Liver (tissue), 9 donors: Measurements from ENCODE around the gene SH3RF3. TPM values are rescaled to one million over a fixed set of nuclear protein-coding genes. Genes with fewer than 3 reads are reported as not detected.

Experiments used
- DNase-seq: peaks from one replicate; pipeline ENCODE4 v3.0.0-alpha.2; 2017; ENCODE audit warnings: low spot score
- H3K27ac ChIP-seq, 2 donors: one replicate each; pipeline ENCODE4 v1.7.0; 2013; ENCODE audit warnings: inconsistent platforms in 2 of 2, low read length in 2 of 2, control low read depth in 1 of 2, low read depth in 1 of 2, mild to moderate bottlenecking in 1 of 2
- H3K27me3 ChIP-seq, 4 donors: one replicate each; pipeline versions ENCODE4 v1.6.1 to v1.7.0; 2013; ENCODE audit warnings: low read length in 3 of 4, inconsistent platforms in 1 of 4, mild to moderate bottlenecking in 1 of 4, moderate library complexity in 1 of 4; ENCODE audit not compliant: control insufficient read depth in 4 of 4, insufficient read depth in 4 of 4
- H3K36me3 ChIP-seq, 4 donors: one replicate each; pipeline versions ENCODE4 v1.6.1 to v1.7.0; 2013; ENCODE audit warnings: low read length in 3 of 4, mild to moderate bottlenecking in 3 of 4, low read depth in 1 of 4, moderate library complexity in 1 of 4; ENCODE audit not compliant: control insufficient read depth in 4 of 4, insufficient read depth in 3 of 4
- H3K4me1 ChIP-seq, 4 donors: one replicate each; pipeline versions ENCODE4 v1.6.1 to v1.7.0; 2013; ENCODE audit warnings: low read length in 3 of 4, mild to moderate bottlenecking in 3 of 4, moderate library complexity in 1 of 4; ENCODE audit not compliant: control insufficient read depth in 4 of 4, insufficient read depth in 4 of 4
- H3K4me3 ChIP-seq, 3 donors: one replicate each; pipeline versions ENCODE4 v1.6.1 to v1.7.0; 2013; ENCODE audit warnings: low read length in 3 of 3, control low read depth in 1 of 3, low read depth in 1 of 3, mild to moderate bottlenecking in 1 of 3
- H3K9ac ChIP-seq, 2 donors: one replicate each; pipeline ENCODE4 v1.7.0; 2013; ENCODE audit warnings: low read length in 2 of 2, mild to moderate bottlenecking in 2 of 2, moderate library complexity in 2 of 2, control low read depth in 1 of 2, low read depth in 1 of 2
- H3K9me3 ChIP-seq, 4 donors: one replicate each; pipeline versions ENCODE4 v1.6.1 to v1.7.0; 2013; ENCODE audit warnings: low read length in 3 of 4; ENCODE audit not compliant: control insufficient read depth in 4 of 4
- FOXA1 ChIP-seq: IDR thresholded peaks from 2 replicates; pipeline ENCODE4 v1.6.1; 2016; ENCODE audit warnings: antibody characterized with exemption
- FOXA2 ChIP-seq: IDR thresholded peaks from 2 replicates; pipeline ENCODE4 v1.6.1; 2016; ENCODE audit warnings: antibody characterized with exemption
- GABPA ChIP-seq, 2 donors: IDR thresholded peaks in 1 of 2; conservative IDR thresholded peaks in 1 of 2; 2 replicates each; pipeline ENCODE4 v1.6.1; 2016; ENCODE audit warnings: antibody characterized with exemption in 2 of 2, mild to moderate bottlenecking in 1 of 2, moderate library complexity in 1 of 2
- HNF4A ChIP-seq, 2 donors: conservative IDR thresholded peaks; 2 replicates each; pipeline ENCODE4 v1.6.1; 2016; ENCODE audit warnings: antibody characterized with exemption in 2 of 2, mild to moderate bottlenecking in 2 of 2
- JUND ChIP-seq, 2 donors: IDR thresholded peaks; 2 replicates each; pipeline ENCODE4 v1.6.1; 2016; ENCODE audit warnings: antibody characterized with exemption in 2 of 2
- MAX ChIP-seq: IDR thresholded peaks from 2 replicates; pipeline ENCODE4 v1.6.1; 2016; ENCODE audit warnings: antibody characterized with exemption
- NR2F2 ChIP-seq: IDR thresholded peaks from 2 replicates; pipeline ENCODE4 v1.6.1; 2016; ENCODE audit warnings: antibody characterized with exemption
- REST ChIP-seq: IDR thresholded peaks from 2 replicates; pipeline ENCODE4 v1.6.1; 2016; ENCODE audit warnings: antibody characterized with exemption, mild to moderate bottlenecking
- SP1 ChIP-seq: IDR thresholded peaks from 2 replicates; pipeline ENCODE4 v1.6.1; 2018; ENCODE audit warnings: antibody characterized with exemption, mild to moderate bottlenecking
- TAF1 ChIP-seq: conservative IDR thresholded peaks from 2 replicates; pipeline ENCODE4 v1.6.1; 2016; ENCODE audit warnings: antibody characterized with exemption, mild to moderate bottlenecking
- ZBTB33 ChIP-seq: IDR thresholded peaks from 2 replicates; pipeline ENCODE4 v1.6.1; 2016; ENCODE audit warnings: antibody characterized with exemption
- WGBS: extraction: QIAGEN DNeasy Blood & Tissue Kit; methylation state at CpG from one replicate; pipeline ENCODE4 v1.1.7; 2013; 5-methylcytosine and 5-hydroxymethylcytosine counted together
- polyA plus RNA-seq, 2 donors: library from polyadenylated mRNA; stranded (reverse) in 1 of 2; unstranded in 1 of 2; fragments of 200-250 nt in 1 of 2; fragments of >200 nt in 1 of 2; fragmentation: Nextera tagmentation in 1 of 2; extraction: Ambion mirVana in 1 of 2; gene quantifications; one replicate each; pipeline versions ENCODE4 v1.2.1 to v1.2.3, GENCODE V29; 2013 to 2015
- total RNA-seq, 2 donors: library from RNA; depleted of rRNA; stranded (reverse); fragments of >200 nt; gene quantifications; one replicate each; pipeline ENCODE4 v1.2.3, GENCODE V29; 2014
- TF ChIP-seq, protein P1 (sequence below): fragments of 150-350 bp; IDR thresholded peaks from 2 replicates; pipeline ENCODE4 v1.5.1; 2017; ENCODE audit warnings: improper control_type of control experiment, low read depth, low read length; ENCODE audit not compliant: missing input control
- donor health status: healthy.
- donor health status: healthy.
- donor health status: healthy.
- donor health status: healthy.
- donor health status: healthy.

Gene SH3RF3
- total and polyA plus RNA-seq, 4 donors: 0.11 to 1.0 (median 0.54) TPM

GRCh38 chr2:109348190-109348589 is 219.2 kb downstream of the SH3RF3 start:
- Histone ChIP-seq H3K9me3 (no peaks in the 10 kb centered on the region), H3K27ac (no peak overlapping the region), H3K9ac (no peak overlapping the region), H3K36me3 (no peaks in the 10 kb centered on the region), H3K4me3 (no peak overlapping the region), H3K4me1 (peaks cover 0 to 4% (median 0%) of the 10 kb centered on the region in 4 donors), H3K27me3 (no peaks in the 10 kb centered on the region)
- TF ChIP-seq, protein P1, sequence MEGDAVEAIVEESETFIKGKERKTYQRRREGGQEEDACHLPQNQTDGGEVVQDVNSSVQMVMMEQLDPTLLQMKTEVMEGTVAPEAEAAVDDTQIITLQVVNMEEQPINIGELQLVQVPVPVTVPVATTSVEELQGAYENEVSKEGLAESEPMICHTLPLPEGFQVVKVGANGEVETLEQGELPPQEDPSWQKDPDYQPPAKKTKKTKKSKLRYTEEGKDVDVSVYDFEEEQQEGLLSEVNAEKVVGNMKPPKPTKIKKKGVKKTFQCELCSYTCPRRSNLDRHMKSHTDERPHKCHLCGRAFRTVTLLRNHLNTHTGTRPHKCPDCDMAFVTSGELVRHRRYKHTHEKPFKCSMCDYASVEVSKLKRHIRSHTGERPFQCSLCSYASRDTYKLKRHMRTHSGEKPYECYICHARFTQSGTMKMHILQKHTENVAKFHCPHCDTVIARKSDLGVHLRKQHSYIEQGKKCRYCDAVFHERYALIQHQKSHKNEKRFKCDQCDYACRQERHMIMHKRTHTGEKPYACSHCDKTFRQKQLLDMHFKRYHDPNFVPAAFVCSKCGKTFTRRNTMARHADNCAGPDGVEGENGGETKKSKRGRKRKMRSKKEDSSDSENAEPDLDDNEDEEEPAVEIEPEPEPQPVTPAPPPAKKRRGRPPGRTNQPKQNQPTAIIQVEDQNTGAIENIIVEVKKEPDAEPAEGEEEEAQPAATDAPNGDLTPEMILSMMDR: no peak
- TF ChIP-seq FOXA1 (no peak), REST (no peak), SP1 (no peak), GABPA (IDR thresholded peaks at IDR 0.05 in 1 of 2, conservative IDR thresholded peaks at IDR 0.05 in 1 of 2) (no peak), FOXA2 (no peak), TAF1 (no peak), JUND (IDR thresholded peaks at IDR 0.05) (no peak), MAX (no peak), ZBTB33 (no peak)
- 93% methylated on average over 3 of the region's 3 CpGs for WGBS
- no peak for DNase-seq

- H3K36me3 ChIP-seq: no peaks in the 10 kb centered on the region
- no peaks in the 10 kb centered on the region for H3K9me3 ChIP-seq
- H3K9ac ChIP-seq: no peak overlapping the region
- no peak overlapping the region for H3K4me3 ChIP-seq
- no peak overlapping the region for H3K27ac ChIP-seq
- WGBS: 65% methylated on average over 13 of the region's 13 CpGs
- no peaks in the 10 kb centered on the region for H3K27me3 ChIP-seq
- peaks cover 0 to 4% (median 0%) of the 10 kb centered on the region in 4 donors for H3K4me1 ChIP-seq
- DNase-seq: no peak
- TF ChIP-seq REST (no peak), HNF4A (conservative IDR thresholded peaks at IDR 0.05) (no peak), GABPA (IDR thresholded peaks at IDR 0.05 in 1 of 2, conservative IDR thresholded peaks at IDR 0.05 in 1 of 2) (no peak), NR2F2 (no peak), MAX (no peak), FOXA2 (no peak), ZBTB33 (no peak), SP1 (no peak), TAF1 (no peak)
- TF ChIP-seq, protein P1: no peak
Measured at GRCh38 chr2:109348671-109349502, 219.9 kb downstream of the SH3RF3 start.
